ENCODE data around the gene PGAM1. TPM values are rescaled to one million over a fixed set of nuclear protein-coding genes. Genes with fewer than 3 reads are reported as not detected.

PGAM1 gene
- total and polyA plus RNA-seq, 2 of the 13 experiments (the other 11 are each of a cell fraction or from before 2014, with no cell fraction given), result 354 to 483 TPM

DNA sequence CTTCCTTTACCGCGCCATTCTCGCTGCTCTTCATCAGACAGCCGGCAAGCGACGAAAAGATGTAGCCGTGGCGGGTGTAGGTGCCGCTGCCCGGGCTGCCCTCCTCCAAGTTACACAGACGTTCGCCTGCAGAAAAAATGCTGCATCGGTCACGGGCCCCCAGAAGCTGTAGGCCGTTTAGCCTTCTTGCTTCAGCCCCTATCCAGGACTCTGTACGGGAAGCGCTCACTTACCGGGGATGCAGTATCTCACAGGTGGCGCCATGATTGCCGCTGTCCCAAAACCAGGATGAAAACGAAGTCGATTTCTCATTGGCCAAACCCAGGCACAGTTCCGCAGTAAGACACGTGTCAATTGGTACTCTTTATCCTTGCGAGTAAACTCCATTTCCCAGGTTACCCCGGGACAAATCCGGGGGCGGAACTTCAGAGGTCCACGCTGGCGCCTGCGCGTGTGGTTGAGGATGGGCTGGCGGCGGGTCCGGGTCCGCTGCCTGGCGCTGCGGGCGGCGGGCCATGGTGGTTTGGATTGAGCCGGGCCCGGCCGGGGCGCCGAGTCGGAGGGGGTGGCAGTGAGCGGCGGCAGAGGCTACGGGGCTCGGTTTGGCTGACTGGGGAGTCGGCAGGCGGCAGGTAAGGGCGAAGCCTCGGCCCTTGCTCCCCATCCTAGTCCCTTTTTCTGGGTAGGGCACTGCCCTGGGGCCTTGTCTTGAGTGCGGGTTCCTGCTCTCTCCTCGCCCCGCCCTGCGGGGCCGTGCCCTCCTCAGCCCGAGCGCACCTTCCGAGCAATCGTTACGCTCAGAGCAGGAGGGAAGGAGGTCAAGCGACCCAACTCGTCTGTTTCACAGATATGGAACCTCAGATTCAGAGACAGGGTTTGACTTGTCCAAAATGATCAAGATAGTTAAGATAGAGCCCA lies 20.0 kb downstream of the PGAM1 start, which contains the start of the genes EXOSC1 and ZDHHC16 (continued):
- TF ChIP-seq, protein P1, sequence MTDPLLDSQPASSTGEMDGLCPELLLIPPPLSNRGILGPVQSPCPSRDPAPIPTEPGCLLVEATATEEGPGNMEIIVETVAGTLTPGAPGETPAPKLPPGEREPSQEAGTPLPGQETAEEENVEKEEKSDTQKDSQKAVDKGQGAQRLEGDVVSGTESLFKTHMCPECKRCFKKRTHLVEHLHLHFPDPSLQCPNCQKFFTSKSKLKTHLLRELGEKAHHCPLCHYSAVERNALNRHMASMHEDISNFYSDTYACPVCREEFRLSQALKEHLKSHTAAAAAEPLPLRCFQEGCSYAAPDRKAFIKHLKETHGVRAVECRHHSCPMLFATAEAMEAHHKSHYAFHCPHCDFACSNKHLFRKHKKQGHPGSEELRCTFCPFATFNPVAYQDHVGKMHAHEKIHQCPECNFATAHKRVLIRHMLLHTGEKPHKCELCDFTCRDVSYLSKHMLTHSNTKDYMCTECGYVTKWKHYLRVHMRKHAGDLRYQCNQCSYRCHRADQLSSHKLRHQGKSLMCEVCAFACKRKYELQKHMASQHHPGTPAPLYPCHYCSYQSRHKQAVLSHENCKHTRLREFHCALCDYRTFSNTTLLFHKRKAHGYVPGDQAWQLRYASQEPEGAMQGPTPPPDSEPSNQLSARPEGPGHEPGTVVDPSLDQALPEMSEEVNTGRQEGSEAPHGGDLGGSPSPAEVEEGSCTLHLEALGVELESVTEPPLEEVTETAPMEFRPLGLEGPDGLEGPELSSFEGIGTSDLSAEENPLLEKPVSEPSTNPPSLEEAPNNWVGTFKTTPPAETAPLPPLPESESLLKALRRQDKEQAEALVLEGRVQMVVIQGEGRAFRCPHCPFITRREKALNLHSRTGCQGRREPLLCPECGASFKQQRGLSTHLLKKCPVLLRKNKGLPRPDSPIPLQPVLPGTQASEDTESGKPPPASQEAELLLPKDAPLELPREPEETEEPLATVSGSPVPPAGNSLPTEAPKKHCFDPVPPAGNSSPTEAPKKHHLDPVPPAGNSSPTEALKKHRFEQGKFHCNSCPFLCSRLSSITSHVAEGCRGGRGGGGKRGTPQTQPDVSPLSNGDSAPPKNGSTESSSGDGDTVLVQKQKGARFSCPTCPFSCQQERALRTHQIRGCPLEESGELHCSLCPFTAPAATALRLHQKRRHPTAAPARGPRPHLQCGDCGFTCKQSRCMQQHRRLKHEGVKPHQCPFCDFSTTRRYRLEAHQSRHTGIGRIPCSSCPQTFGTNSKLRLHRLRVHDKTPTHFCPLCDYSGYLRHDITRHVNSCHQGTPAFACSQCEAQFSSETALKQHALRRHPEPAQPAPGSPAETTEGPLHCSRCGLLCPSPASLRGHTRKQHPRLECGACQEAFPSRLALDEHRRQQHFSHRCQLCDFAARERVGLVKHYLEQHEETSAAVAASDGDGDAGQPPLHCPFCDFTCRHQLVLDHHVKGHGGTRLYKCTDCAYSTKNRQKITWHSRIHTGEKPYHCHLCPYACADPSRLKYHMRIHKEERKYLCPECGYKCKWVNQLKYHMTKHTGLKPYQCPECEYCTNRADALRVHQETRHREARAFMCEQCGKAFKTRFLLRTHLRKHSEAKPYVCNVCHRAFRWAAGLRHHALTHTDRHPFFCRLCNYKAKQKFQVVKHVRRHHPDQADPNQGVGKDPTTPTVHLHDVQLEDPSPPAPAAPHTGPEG (CRISPR knock-in tag; IDR thresholded peaks at IDR 0.05), result 0 out of 2 replicates have a peak, but pooled peaks have one; percentile 40
- TF ChIP-seq ZNF382 (CRISPR knock-in tag; IDR thresholded peaks at IDR 0.05; ENCODE audit: borderline replicate concordance) (no peak), BRD4 (CRISPR knock-in tag; IDR thresholded peaks at IDR 0.05) (no peak), ZNF567 (CRISPR knock-in tag; IDR thresholded peaks at IDR 0.05; ENCODE audit: borderline replicate concordance) (no peak), ZNF343 (CRISPR knock-in tag; IDR thresholded peaks at IDR 0.05) (no peak), IKZF1 (IDR thresholded peaks at IDR 0.05) (no peak), HNF4A (CRISPR knock-in tag; IDR thresholded peaks at IDR 0.05) (no peak; the same call in 1 of the 2 replicates), FOSL1 (CRISPR knock-in tag; IDR thresholded peaks at IDR 0.05; ENCODE audit: borderline replicate concordance) (no peak), ZNF660 (CRISPR knock-in tag; IDR thresholded peaks at IDR 0.05; ENCODE audit: borderline replicate concordance, low read depth) (no peak), RBAK (CRISPR knock-in tag; IDR thresholded peaks at IDR 0.05) (no peak)
- TF ChIP-seq, protein P2, sequence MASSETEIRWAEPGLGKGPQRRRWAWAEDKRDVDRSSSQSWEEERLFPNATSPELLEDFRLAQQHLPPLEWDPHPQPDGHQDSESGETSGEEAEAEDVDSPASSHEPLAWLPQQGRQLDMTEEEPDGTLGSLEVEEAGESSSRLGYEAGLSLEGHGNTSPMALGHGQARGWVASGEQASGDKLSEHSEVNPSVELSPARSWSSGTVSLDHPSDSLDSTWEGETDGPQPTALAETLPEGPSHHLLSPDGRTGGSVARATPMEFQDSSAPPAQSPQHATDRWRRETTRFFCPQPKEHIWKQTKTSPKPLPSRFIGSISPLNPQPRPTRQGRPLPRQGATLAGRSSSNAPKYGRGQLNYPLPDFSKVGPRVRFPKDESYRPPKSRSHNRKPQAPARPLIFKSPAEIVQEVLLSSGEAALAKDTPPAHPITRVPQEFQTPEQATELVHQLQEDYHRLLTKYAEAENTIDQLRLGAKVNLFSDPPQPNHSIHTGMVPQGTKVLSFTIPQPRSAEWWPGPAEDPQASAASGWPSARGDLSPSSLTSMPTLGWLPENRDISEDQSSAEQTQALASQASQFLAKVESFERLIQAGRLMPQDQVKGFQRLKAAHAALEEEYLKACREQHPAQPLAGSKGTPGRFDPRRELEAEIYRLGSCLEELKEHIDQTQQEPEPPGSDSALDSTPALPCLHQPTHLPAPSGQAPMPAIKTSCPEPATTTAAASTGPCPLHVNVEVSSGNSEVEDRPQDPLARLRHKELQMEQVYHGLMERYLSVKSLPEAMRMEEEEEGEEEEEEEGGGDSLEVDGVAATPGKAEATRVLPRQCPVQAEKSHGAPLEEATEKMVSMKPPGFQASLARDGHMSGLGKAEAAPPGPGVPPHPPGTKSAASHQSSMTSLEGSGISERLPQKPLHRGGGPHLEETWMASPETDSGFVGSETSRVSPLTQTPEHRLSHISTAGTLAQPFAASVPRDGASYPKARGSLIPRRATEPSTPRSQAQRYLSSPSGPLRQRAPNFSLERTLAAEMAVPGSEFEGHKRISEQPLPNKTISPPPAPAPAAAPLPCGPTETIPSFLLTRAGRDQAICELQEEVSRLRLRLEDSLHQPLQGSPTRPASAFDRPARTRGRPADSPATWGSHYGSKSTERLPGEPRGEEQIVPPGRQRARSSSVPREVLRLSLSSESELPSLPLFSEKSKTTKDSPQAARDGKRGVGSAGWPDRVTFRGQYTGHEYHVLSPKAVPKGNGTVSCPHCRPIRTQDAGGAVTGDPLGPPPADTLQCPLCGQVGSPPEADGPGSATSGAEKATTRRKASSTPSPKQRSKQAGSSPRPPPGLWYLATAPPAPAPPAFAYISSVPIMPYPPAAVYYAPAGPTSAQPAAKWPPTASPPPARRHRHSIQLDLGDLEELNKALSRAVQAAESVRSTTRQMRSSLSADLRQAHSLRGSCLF (CRISPR knock-in tag; IDR thresholded peaks at IDR 0.05; ENCODE audit: borderline replicate concordance), result no peak
- TF ChIP-seq, protein P3, sequence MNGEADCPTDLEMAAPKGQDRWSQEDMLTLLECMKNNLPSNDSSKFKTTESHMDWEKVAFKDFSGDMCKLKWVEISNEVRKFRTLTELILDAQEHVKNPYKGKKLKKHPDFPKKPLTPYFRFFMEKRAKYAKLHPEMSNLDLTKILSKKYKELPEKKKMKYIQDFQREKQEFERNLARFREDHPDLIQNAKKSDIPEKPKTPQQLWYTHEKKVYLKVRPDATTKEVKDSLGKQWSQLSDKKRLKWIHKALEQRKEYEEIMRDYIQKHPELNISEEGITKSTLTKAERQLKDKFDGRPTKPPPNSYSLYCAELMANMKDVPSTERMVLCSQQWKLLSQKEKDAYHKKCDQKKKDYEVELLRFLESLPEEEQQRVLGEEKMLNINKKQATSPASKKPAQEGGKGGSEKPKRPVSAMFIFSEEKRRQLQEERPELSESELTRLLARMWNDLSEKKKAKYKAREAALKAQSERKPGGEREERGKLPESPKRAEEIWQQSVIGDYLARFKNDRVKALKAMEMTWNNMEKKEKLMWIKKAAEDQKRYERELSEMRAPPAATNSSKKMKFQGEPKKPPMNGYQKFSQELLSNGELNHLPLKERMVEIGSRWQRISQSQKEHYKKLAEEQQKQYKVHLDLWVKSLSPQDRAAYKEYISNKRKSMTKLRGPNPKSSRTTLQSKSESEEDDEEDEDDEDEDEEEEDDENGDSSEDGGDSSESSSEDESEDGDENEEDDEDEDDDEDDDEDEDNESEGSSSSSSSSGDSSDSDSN (CRISPR knock-in tag; IDR thresholded peaks at IDR 0.05), result peak; percentile 60
- TF ChIP-seq, protein P4, sequence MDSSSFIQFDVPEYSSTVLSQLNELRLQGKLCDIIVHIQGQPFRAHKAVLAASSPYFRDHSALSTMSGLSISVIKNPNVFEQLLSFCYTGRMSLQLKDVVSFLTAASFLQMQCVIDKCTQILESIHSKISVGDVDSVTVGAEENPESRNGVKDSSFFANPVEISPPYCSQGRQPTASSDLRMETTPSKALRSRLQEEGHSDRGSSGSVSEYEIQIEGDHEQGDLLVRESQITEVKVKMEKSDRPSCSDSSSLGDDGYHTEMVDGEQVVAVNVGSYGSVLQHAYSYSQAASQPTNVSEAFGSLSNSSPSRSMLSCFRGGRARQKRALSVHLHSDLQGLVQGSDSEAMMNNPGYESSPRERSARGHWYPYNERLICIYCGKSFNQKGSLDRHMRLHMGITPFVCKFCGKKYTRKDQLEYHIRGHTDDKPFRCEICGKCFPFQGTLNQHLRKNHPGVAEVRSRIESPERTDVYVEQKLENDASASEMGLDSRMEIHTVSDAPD (CRISPR knock-in tag; IDR thresholded peaks at IDR 0.05), result no peak

Measured in HepG2 (cell line).